DOHH2 (cell line): Measurements from ENCODE around the gene LPCAT2.

Experiments used
- H3F3A ChIP-seq: fragments of 200-600 bp; sonication (generic), shearing (Covaris generic); 2 replicates; pipeline ENCODE4 v1.6.0; 2016; ENCODE audit warnings: antibody characterized with exemption, mild to moderate bottlenecking; ENCODE audit not compliant: control insufficient read depth, insufficient read depth
- H3K27ac ChIP-seq: fragments of 200-600 bp; sonication (generic); 2 replicates; pipeline ENCODE4 v1.5.1; 2014; ENCODE audit warnings: low read depth, mild to moderate bottlenecking, low read length, moderate library complexity
- H3K27me3 ChIP-seq: fragments of 200-600 bp; sonication (generic); 2 replicates; pipeline ENCODE4 v1.6.1; 2014; ENCODE audit warnings: mild to moderate bottlenecking, low read length, mixed read lengths; ENCODE audit not compliant: control insufficient read depth
- H3K36me3 ChIP-seq: fragments of 200-600 bp; sonication (generic); 2 replicates; pipeline ENCODE4 v1.6.1; 2014; ENCODE audit warnings: mild to moderate bottlenecking, low read length, moderate library complexity, mixed read lengths; ENCODE audit not compliant: control insufficient read depth
- H3K4me1 ChIP-seq: fragments of 200-600 bp; sonication (generic); 2 replicates; pipeline ENCODE4 v1.6.1; 2014; ENCODE audit warnings: mild to moderate bottlenecking, low read length, mixed read lengths; ENCODE audit not compliant: control insufficient read depth
- H3K4me2 ChIP-seq: fragments of 200-600 bp; sonication (generic); 2 replicates; pipeline ENCODE4 v1.6.0; 2014; ENCODE audit warnings: mild to moderate bottlenecking, low read length, moderate library complexity
- H3K4me3 ChIP-seq: fragments of 200-600 bp; sonication (generic); 2 replicates; pipeline ENCODE4 v1.5.1; 2014; ENCODE audit warnings: mild to moderate bottlenecking, low read length, mixed read lengths
- H3K79me2 ChIP-seq: fragments of 200-600 bp; sonication (generic); 2 replicates; pipeline ENCODE4 v1.6.1; 2014; ENCODE audit warnings: mild to moderate bottlenecking, low read length, mixed read lengths; ENCODE audit not compliant: control insufficient read depth
- H3K9me2 ChIP-seq: fragments of 200-600 bp; sonication (generic); replicated peaks from 2 replicates; pipeline ENCODE4 v1.6.1; 2014; ENCODE audit warnings: mild to moderate bottlenecking, low read length, mixed read lengths; ENCODE audit not compliant: control insufficient read depth
- H3K9me3 ChIP-seq: fragments of 200-600 bp; sonication (generic); 2 replicates; pipeline ENCODE4 v1.6.1; 2014; ENCODE audit warnings: antibody characterized with exemption, low read length, mixed read lengths; ENCODE audit not compliant: control insufficient read depth, insufficient read depth
- H4K20me1 ChIP-seq: fragments of 200-600 bp; sonication (generic); 2 replicates; pipeline ENCODE4 v1.6.0; 2014; ENCODE audit warnings: low read depth, mild to moderate bottlenecking, antibody characterized with exemption, low read length, moderate library complexity; ENCODE audit not compliant: control insufficient read depth, insufficient read depth
- EZH2phosphoT487 ChIP-seq: fragments of 200-600 bp; sonication (generic); IDR thresholded peaks from 2 replicates; pipeline ENCODE4 v1.6.1; 2017; ENCODE audit warnings: borderline replicate concordance, mild to moderate bottlenecking, antibody characterized with exemption, low read length, moderate library complexity, mixed read lengths
- TF ChIP-seq, protein P1 (sequence below): fragments of 200-600 bp; sonication (generic); IDR thresholded peaks from one replicate; pipeline ENCODE4 v1.5.1; 2014; ENCODE audit warnings: antibody characterized with exemption, mild to moderate bottlenecking, low read depth, low read length; ENCODE audit not compliant: poor library complexity, severe bottlenecking

Gene LPCAT2

DNA sequence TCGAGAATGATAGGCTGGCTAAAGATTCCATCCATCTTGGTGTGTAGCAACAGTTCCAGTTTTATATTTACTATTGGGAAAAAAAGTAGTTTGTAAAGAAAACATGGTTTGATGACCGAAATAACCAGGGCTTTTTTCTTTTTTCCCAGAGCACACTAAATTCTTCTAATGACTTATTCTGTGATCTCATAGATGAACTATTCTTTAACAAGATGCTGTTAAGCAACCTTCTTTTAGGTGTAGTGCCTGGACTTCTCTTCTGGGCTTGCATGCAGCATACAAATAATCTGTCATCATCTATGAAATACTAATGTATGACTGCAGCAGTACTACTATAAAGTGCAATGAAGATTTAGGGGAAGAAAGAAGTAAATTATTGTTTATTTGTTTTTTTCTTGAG, 46.6 kb downstream of the LPCAT2 start:
- no peak for TF ChIP-seq EZH2phosphoT487
- TF ChIP-seq, protein P1, sequence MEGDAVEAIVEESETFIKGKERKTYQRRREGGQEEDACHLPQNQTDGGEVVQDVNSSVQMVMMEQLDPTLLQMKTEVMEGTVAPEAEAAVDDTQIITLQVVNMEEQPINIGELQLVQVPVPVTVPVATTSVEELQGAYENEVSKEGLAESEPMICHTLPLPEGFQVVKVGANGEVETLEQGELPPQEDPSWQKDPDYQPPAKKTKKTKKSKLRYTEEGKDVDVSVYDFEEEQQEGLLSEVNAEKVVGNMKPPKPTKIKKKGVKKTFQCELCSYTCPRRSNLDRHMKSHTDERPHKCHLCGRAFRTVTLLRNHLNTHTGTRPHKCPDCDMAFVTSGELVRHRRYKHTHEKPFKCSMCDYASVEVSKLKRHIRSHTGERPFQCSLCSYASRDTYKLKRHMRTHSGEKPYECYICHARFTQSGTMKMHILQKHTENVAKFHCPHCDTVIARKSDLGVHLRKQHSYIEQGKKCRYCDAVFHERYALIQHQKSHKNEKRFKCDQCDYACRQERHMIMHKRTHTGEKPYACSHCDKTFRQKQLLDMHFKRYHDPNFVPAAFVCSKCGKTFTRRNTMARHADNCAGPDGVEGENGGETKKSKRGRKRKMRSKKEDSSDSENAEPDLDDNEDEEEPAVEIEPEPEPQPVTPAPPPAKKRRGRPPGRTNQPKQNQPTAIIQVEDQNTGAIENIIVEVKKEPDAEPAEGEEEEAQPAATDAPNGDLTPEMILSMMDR = no peak

DNA sequence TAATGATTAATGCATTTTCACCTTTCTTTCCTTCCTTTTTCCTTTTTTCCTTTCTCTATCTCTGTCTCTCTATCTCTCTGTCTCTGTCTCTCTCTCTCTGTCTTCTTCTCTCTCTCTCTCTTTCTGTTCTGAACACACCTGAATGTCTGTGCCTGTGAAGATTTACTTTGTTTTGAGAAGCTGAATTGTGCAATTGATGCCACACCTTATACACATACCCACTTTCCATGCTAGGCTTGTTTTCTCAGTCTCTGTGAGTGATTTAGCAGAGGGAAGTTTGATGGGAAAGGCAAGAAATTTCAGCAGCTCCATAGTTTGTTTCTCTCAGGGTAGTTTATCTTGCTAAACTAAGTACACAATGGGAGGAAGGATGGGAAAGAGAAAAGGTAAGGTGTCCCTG, 48.3 kb downstream of the LPCAT2 start:
- Histone ChIP-seq H3F3A (no peaks in the 10 kb centered on the region), H3K79me2 (no peaks in the 10 kb centered on the region), H4K20me1 (no peaks in the 10 kb centered on the region), H3K9me2 (no peaks in the 10 kb centered on the region), H3K27me3 (peaks cover 4% of the 10 kb centered on the region; the same call in 1 of the 2 replicates), H3K27ac (no peak overlapping the region), H3K4me1 (no peaks in the 10 kb centered on the region), H3K4me3 (no peak overlapping the region), H3K4me2 (no peak overlapping the region), H3K36me3 (no peaks in the 10 kb centered on the region), H3K9me3 (no peaks in the 10 kb centered on the region)
- no peak for TF ChIP-seq EZH2phosphoT487
- TF ChIP-seq, protein P1 = no peak

More for the DNA sequence above, 46.6 kb downstream of the LPCAT2 start:
- H3K27ac ChIP-seq = no peak overlapping the region
- H3K36me3 ChIP-seq = no peaks in the 10 kb centered on the region
- no peaks in the 10 kb centered on the region for H3K4me1 ChIP-seq
- no peak overlapping the region for H3K4me3 ChIP-seq
- peaks cover 4% of the 10 kb centered on the region; the same call in 1 of the 2 replicates for H3K27me3 ChIP-seq
- H3K9me2 ChIP-seq = no peaks in the 10 kb centered on the region
- no peaks in the 10 kb centered on the region for H3K79me2 ChIP-seq
- no peak overlapping the region for H3K4me2 ChIP-seq
- no peaks in the 10 kb centered on the region for H3K9me3 ChIP-seq
- H3F3A ChIP-seq = no peaks in the 10 kb centered on the region
- H4K20me1 ChIP-seq = no peaks in the 10 kb centered on the region

DNA sequence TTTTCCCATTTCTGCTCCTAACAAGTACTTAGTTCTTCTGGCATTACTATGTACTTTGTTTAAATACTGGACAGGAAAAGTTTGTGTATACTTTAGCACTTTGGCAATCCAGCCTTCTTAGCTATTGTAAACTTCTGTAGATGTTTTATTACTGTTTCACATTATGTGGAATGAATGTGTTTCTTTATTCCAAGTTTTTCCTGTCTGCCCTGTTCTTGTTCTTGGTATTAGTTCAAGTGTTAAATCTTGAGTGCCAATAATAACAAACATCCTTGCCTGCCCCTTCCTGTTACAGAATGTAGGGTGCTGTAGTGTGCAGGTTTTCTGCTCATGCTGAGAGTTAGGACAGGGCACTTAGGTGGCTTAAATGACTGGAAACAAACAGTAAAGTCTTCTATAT, 50.4 kb downstream of the LPCAT2 start:
- Histone ChIP-seq H3K79me2 (no peaks in the 10 kb centered on the region), H3K36me3 (no peaks in the 10 kb centered on the region), H3K4me1 (no peaks in the 10 kb centered on the region), H4K20me1 (no peaks in the 10 kb centered on the region), H3K9me3 (no peaks in the 10 kb centered on the region), H3K4me2 (no peak overlapping the region), H3K4me3 (no peak overlapping the region), H3F3A (no peaks in the 10 kb centered on the region), H3K27me3 (peaks cover 7% of the 10 kb centered on the region; the same call in 1 of the 2 replicates), H3K27ac (no peak overlapping the region), H3K9me2 (no peaks in the 10 kb centered on the region)
- TF ChIP-seq, protein P1 = no peak
- TF ChIP-seq EZH2phosphoT487 = no peak

DNA sequence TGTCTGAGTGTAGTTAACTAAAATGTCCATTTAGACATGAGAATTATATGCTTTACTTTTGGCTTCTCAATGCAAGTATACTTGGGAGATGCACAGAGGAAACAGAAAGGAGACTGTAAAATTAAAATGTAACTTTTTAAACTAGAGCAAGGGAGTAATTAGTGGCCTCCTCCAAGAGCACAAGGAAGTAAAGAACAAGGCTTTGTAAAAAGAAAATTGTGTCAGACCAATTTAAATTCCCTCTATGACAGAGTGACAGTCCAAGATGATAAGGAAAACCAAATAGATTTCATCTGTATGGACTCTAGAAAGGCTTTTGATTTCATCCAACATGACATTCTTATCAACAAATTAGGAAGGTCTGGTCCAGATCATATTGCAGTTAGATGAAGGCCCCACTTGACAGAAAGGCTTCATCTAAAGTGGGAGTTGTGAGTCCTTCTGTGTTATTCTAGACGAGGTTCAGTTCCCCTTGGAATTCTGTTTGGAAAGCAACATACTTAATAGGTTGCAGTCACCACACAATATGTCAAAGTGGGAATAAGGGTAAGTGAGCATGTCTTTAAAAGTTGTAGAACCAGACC, 51.2 kb downstream of the LPCAT2 start:
- Histone ChIP-seq H4K20me1 (no peaks in the 10 kb centered on the region), H3K9me2 (no peaks in the 10 kb centered on the region), H3K4me3 (no peak overlapping the region), H3K27ac (no peak overlapping the region), H3K79me2 (no peaks in the 10 kb centered on the region), H3K4me1 (no peaks in the 10 kb centered on the region), H3K4me2 (no peak overlapping the region), H3K36me3 (no peaks in the 10 kb centered on the region), H3K9me3 (no peaks in the 10 kb centered on the region), H3F3A (no peaks in the 10 kb centered on the region), H3K27me3 (0 out of 2 replicates have a peak, but pooled peaks cover 3% of the 10 kb centered on the region)
- TF ChIP-seq, protein P1 = no peak
- no peak for TF ChIP-seq EZH2phosphoT487
